Measurements from ENCODE around the gene SLCO1A2.
"Not testable (repeated sequence)": the region's sequence is repeated elsewhere in the genome, so short reads cannot be mapped to it uniquely, and the experiment has no call there.

SLCO1A2 gene, protein sequence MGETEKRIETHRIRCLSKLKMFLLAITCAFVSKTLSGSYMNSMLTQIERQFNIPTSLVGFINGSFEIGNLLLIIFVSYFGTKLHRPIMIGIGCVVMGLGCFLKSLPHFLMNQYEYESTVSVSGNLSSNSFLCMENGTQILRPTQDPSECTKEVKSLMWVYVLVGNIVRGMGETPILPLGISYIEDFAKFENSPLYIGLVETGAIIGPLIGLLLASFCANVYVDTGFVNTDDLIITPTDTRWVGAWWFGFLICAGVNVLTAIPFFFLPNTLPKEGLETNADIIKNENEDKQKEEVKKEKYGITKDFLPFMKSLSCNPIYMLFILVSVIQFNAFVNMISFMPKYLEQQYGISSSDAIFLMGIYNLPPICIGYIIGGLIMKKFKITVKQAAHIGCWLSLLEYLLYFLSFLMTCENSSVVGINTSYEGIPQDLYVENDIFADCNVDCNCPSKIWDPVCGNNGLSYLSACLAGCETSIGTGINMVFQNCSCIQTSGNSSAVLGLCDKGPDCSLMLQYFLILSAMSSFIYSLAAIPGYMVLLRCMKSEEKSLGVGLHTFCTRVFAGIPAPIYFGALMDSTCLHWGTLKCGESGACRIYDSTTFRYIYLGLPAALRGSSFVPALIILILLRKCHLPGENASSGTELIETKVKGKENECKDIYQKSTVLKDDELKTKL

DNA sequence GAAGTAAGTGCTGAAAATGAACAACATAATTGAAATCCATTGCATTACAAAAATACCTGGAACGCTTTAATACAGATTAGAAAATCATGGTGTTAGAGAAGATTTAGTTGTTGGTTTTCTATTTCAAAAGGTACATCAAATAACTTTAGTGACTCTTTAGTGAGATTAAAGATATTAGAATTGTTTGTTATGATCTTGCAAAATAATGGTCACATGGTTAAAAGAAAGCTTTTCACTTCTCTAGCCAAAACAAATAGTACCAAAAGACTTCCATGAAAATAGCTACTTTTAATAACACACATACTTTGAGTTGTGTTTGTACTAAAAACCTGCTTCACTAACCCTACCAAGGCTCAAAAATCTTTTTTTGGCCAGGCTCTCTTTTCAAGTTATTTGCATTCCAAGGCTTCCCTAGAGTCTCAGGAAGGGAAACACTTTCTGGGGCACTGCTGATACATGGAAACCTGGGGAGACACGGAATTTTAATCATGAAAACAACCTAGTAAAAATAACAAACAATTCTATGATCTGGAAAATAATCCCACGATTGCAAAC, at the start of gene SLCO1A2:
Gene SLCO1A2, minus strand, starts transcription at position 147 of the 555 bp plus-strand sequence. CDS start 270 bp downstream, outside the sequence.
- DNase-seq (ENCODE audit: extremely low read depth, low read depth), result no peak
- no peak for TF ChIP-seq CTCF (IDR thresholded peaks at IDR 0.05; ENCODE audit: low read depth, low read length)

- TF ChIP-seq CTCF (IDR thresholded peaks at IDR 0.05; ENCODE audit: low read depth, low read length), result no peak
- DNase-seq (ENCODE audit: extremely low read depth, low read depth), result no peak
Measured at GRCh38 chr12:21384261-21384660, 49.5 kb upstream of the SLCO1A2 start.

DNA sequence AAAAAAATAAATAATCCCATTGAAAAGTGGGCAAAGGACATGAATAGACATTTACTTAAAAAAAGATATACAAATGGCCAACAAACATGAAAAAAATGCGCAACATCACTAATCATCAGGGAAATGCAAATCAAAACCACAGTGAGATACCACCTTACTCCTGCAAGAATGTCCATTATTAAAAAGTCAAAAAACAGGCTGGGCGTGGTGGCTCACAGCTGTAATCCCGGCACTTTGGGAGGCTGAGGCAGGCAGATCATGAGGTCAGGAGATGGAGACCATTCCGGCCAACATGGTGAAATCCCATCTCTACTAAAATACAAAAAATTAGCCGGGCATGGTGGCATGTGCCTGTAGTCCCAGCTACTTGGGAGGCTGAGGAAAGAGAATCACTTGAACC, 46.6 kb upstream of the SLCO1A2 start:
- DNase-seq (ENCODE audit: extremely low read depth, low read depth), result not testable (repeated sequence)

- no peak for TF ChIP-seq CTCF (IDR thresholded peaks at IDR 0.05; ENCODE audit: low read depth, low read length)
- DNase-seq (ENCODE audit: extremely low read depth, low read depth), result no peak
Measured at GRCh38 chr12:21379218-21379617, 44.5 kb upstream of the SLCO1A2 start.

GRCh38 chr12:21372602-21373001, 37.9 kb upstream of the SLCO1A2 start, which contains the start of gene IAPP:
Gene IAPP, plus strand, starts transcription at chr12:21372902. Its CDS starts 450 bp downstream, at chr12:21373352.
- TF ChIP-seq CTCF (IDR thresholded peaks at IDR 0.05; ENCODE audit: low read depth, low read length), result no peak

DNA sequence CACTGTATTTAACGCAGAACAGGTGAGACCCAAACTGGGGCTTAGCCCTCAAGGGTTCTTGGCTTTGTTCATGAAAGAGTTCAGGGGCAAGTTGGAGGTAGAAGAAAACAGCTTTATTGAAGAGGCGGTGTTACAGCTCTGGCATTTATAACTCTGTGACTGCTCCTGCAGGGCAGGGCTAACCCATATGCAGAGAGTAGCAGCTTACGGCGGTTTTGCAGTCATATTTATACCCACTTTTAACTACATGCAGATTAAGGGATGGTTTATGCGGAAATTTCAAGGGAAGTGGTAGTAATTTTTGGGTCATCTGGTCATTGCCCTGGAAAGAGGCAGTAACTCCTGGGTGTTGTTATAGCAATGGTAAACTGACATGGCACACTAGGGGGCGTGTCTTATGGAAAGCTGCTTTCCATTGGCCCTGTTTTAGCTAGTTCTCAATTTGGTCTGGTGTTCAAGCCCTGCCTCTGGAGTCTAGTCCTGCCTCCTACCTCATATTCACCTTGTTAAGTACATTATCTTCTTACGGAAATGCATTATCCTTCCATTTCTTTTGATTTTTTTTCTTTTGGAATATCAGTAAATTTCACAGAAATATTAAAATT, 36.2 kb upstream of the SLCO1A2 start:
- TF ChIP-seq CTCF (IDR thresholded peaks at IDR 0.05; ENCODE audit: low read depth, low read length), result no peak
- no peak for DNase-seq (ENCODE audit: extremely low read depth, low read depth)

More at GRCh38 chr12:21372602-21373001, 37.9 kb upstream of the SLCO1A2 start, which contains the start of gene IAPP:
- DNase-seq (ENCODE audit: extremely low read depth, low read depth), result no peak

DNA sequence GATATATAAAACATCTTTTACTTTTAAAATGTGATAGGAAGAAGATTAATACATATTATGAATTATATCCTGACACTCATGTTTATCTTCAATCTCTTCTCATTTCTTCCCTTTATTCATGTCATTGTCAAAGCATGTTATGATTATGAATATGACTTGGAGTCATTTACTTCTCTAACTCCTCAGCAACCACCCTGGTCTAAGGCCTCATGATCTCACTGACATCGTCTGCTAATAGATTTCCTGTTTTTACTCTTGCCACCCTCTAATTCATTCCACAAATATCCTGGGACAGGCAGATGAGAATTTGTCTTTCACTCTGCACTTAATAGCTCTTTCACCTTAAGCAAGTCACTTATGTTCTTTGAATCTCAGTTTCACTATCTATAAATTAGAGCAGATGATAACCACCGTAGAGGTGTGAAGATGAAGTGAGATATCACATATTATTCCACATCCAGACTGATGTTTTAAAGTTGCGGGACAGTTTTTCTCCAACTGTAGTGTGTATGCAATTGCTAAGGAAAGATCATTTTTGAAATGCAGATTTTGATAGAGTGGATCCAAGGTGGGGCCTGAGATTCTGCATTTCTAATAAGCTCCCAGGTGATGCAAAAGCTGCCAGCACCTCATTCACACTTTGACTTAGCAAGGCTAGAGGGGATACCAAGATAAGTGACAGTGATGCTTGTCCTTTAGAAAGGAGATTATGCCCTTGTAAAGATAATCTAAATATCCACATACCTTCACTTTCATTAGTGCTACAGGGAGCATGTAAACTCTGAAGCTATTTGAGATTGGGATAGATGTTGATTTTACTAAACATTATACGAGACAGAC, 34.6 kb upstream of the SLCO1A2 start:
- TF ChIP-seq CTCF (IDR thresholded peaks at IDR 0.05; ENCODE audit: low read depth, low read length), result no peak
- DNase-seq (ENCODE audit: extremely low read depth, low read depth), result no peak

- not testable (repeated sequence) for DNase-seq (ENCODE audit: extremely low read depth, low read depth)
Measured at GRCh38 chr12:21360632-21361031, 25.9 kb upstream of the SLCO1A2 start.
